Upper lobe of left lung (tissue), 4 donors: ENCODE data around the gene PSMC4.

Experiments
- POLR2A ChIP-seq, 4 donors: fragments of 450-650 bp; IDR thresholded peaks; one replicate each; pipeline ENCODE4 v1.5.1; 2016 to 2017; ENCODE audit warnings: antibody characterized with exemption in 4 of 4, mild to moderate bottlenecking in 2 of 4
- TF ChIP-seq, protein P1 (sequence below), 6 experiments: fragments of 450-650 bp in 4 of 6; fragments of 200-600 bp in 2 of 6; sonication (generic) in 2 of 6; IDR thresholded peaks; one replicate each; pipeline ENCODE4 v1.5.1; 2016 to 2019; ENCODE audit warnings: antibody characterized with exemption in 6 of 6

DNA sequence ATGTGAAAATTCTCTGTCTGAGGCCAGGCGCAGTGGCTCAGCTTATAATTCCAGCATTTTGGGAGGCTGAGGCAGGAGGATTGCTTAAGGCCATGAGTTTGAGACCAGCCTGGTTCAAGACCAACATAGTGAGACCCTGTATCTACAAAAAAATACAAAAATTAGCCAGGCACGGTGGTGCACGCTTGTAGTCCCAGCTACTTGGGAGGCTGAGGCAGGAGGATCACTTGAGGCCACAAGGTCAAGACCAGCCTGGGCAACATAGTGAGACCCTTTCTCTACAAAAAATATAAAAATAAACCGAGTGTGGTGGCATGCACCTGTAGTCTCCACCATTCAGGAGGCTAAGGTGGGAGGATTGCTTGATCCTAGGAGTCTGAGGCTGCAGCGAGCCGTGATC, 34.3 kb upstream of the PSMC4 start:
- TF ChIP-seq, protein P1, sequence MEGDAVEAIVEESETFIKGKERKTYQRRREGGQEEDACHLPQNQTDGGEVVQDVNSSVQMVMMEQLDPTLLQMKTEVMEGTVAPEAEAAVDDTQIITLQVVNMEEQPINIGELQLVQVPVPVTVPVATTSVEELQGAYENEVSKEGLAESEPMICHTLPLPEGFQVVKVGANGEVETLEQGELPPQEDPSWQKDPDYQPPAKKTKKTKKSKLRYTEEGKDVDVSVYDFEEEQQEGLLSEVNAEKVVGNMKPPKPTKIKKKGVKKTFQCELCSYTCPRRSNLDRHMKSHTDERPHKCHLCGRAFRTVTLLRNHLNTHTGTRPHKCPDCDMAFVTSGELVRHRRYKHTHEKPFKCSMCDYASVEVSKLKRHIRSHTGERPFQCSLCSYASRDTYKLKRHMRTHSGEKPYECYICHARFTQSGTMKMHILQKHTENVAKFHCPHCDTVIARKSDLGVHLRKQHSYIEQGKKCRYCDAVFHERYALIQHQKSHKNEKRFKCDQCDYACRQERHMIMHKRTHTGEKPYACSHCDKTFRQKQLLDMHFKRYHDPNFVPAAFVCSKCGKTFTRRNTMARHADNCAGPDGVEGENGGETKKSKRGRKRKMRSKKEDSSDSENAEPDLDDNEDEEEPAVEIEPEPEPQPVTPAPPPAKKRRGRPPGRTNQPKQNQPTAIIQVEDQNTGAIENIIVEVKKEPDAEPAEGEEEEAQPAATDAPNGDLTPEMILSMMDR (IDR thresholded peaks at IDR 0.05) = no peak
- no peak for TF ChIP-seq POLR2A (IDR thresholded peaks at IDR 0.05)
